ENCODE data around the gene ADCY10. TPM values are rescaled to one million over a fixed set of nuclear protein-coding genes. Genes with fewer than 3 reads are reported as not detected.

Gene ADCY10
- total RNA-seq, 1 donor from 2014 or later: 0.39 TPM

DNA sequence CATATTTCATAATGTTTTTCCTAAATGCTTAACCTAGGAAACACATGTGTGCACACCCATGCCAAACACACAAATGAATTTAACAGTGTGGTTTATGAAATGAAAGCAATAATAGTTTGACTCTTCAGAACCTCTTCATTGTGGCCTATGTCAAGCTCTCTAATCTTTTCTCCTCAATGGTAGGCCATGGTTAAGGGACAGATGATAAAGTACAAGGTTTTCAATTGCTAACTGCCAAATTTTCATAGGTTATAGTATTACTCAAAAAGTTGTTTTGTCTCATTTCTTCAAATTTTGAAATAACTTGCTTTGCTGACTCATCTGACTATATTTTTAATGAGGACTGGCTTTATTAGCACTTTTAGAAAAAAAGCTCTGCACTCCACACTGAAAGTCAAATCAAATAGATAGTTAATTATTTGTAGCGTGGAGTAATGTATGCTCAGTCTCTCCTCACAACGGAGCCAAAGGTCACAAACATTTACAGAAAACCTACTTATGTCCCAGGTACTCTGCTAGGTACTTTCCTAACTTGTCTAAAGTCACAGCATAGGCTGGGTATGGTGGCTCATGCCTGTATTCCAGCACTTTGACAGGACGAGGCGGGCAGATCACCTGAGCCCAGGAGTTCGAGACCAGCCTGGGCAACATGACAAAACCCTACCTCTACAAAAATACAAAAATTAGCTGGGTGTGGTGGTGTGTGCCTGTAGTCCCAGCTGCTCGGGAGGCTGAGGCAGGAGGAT is 3.0 kb upstream of the ADCY10 start:
- H3K27me3 Mint-ChIP-seq: no peaks in the 10 kb centered on the region
- peak overlapping the region; percentile 7 for H3K4me3 Mint-ChIP-seq
- peak overlapping the region; percentile 26 for H3K27ac Mint-ChIP-seq
- DNase-seq (ENCODE audit: extremely low spot score, unreplicated experiment): no peak
- peaks cover 4% of the 10 kb centered on the region for H3K9me3 Mint-ChIP-seq
- H3K36me3 Mint-ChIP-seq: peaks cover 15% of the 10 kb centered on the region
- no peaks in the 10 kb centered on the region for H3K4me1 Mint-ChIP-seq (ENCODE audit: unreplicated experiment)
- TF ChIP-seq, protein P1, sequence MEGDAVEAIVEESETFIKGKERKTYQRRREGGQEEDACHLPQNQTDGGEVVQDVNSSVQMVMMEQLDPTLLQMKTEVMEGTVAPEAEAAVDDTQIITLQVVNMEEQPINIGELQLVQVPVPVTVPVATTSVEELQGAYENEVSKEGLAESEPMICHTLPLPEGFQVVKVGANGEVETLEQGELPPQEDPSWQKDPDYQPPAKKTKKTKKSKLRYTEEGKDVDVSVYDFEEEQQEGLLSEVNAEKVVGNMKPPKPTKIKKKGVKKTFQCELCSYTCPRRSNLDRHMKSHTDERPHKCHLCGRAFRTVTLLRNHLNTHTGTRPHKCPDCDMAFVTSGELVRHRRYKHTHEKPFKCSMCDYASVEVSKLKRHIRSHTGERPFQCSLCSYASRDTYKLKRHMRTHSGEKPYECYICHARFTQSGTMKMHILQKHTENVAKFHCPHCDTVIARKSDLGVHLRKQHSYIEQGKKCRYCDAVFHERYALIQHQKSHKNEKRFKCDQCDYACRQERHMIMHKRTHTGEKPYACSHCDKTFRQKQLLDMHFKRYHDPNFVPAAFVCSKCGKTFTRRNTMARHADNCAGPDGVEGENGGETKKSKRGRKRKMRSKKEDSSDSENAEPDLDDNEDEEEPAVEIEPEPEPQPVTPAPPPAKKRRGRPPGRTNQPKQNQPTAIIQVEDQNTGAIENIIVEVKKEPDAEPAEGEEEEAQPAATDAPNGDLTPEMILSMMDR (conservative IDR thresholded peaks at IDR 0.05): no peak

DNA sequence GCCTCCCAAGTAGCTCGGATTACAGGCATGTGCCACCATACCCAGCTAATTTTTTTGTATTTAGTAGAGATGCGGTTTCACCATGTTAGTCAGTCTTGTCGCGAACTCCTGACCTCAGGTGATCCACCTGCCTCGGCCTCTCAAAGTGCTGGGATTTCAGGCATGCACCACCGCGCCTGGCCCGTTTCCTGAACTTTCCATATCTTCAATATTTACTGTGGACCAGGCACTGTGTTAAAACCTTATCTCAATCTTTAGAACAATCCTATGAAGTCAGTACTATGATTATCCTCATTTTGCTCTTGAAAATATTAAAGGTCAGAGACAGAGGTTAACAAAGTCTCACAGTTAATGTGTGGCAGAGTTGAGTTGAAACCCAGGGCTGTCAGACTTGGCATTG is 1.6 kb upstream of the ADCY10 start:
- Mint-ChIP-seq H3K27ac (peak overlapping the region; percentile 6), H3K4me1 (ENCODE audit: unreplicated experiment) (no peaks in the 10 kb centered on the region), H3K4me3 (no peak overlapping the region), H3K9me3 (peaks cover 4% of the 10 kb centered on the region), H3K36me3 (peaks cover 15% of the 10 kb centered on the region), H3K27me3 (no peaks in the 10 kb centered on the region)
- no peak for DNase-seq (ENCODE audit: extremely low spot score, unreplicated experiment)
- TF ChIP-seq, protein P1 (conservative IDR thresholded peaks at IDR 0.05): no peak

DNA sequence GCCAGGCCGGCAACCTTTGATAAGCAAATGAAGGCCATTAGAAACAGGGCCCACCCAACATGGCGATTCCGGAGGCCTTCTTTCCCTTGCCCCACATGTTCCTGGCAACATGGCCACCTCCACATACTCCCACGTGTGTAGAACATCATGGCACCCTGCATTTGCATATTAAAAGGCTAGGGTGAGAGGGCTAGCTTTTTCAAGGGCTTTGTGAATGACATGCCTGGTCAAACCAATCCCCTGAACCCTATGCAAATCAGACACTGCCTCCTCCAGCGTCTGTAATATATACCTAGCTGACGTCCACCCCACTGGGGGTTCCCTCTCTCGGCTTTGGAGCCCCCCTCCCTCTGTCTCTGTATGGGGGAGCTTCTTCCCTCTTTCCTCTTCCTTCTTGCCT is 1.6 kb downstream of the ADCY10 start:
- TF ChIP-seq, protein P1 (conservative IDR thresholded peaks at IDR 0.05): no peak
- no peak overlapping the region for H3K4me3 Mint-ChIP-seq
- H3K9me3 Mint-ChIP-seq: peaks cover 9% of the 10 kb centered on the region
- no peak overlapping the region for H3K27ac Mint-ChIP-seq
- DNase-seq (ENCODE audit: extremely low spot score, unreplicated experiment): no peak
- no peaks in the 10 kb centered on the region for H3K4me1 Mint-ChIP-seq (ENCODE audit: unreplicated experiment)
- peaks cover 15% of the 10 kb centered on the region for H3K36me3 Mint-ChIP-seq
- H3K27me3 Mint-ChIP-seq: no peaks in the 10 kb centered on the region

DNA sequence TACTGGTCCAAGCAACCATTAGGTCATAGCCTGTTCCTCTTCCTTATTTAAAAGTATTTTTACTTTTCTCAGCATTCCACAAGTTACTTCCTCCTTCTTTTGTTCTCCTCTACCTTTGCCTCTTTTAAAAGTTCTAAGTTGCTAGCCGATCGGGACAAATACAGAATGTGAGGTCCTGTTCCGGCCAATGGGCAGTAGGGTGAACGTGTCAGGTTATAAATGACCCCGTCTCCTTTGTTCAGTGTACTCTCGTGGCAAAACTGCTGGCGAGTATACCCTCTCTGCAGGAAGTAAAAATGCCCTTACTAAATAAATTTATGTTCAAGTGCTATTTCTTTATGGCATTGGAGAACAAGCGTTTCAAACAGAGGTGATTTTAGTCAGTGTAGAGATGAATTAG is 2.5 kb downstream of the ADCY10 start:
- no peak for DNase-seq (ENCODE audit: extremely low spot score, unreplicated experiment)
- Mint-ChIP-seq H3K27me3 (no peaks in the 10 kb centered on the region), H3K4me3 (no peak overlapping the region), H3K9me3 (peaks cover 6% of the 10 kb centered on the region), H3K4me1 (ENCODE audit: unreplicated experiment) (no peaks in the 10 kb centered on the region), H3K36me3 (peaks cover 10% of the 10 kb centered on the region), H3K27ac (no peak overlapping the region)
- TF ChIP-seq, protein P1 (conservative IDR thresholded peaks at IDR 0.05): no peak

DNA sequence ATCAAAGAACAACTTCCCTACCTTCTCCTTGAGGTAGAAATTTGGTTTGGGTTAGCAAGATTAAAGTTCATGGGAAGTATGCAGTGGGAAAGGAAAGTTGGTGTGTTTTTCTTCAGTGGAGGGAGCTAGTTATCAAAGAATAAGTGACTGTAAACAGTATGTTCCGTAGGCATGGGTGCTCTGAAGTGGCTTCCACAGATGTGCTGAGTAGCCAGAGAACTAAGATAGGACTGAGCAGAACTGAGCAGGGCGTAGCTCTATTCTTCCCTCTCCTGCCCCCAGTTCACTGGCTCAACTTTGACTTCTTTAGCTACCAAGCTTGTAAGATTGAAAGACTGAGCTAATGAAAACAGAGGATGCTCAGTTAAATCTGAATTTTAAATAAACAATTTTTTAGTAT is 3.4 kb downstream of the ADCY10 start:
- no peak for DNase-seq (ENCODE audit: extremely low spot score, unreplicated experiment)
- Mint-ChIP-seq H3K36me3 (peaks cover 7% of the 10 kb centered on the region), H3K27ac (peak overlapping the region; percentile 6), H3K4me1 (ENCODE audit: unreplicated experiment) (peaks cover 2% of the 10 kb centered on the region), H3K9me3 (peaks cover 6% of the 10 kb centered on the region), H3K4me3 (no peak overlapping the region), H3K27me3 (no peaks in the 10 kb centered on the region)
- TF ChIP-seq, protein P1 (conservative IDR thresholded peaks at IDR 0.05): no peak

Data from type B pancreatic cell (in vitro differentiated cells).